ENCODE results near the gene ZNF672.

DNA sequence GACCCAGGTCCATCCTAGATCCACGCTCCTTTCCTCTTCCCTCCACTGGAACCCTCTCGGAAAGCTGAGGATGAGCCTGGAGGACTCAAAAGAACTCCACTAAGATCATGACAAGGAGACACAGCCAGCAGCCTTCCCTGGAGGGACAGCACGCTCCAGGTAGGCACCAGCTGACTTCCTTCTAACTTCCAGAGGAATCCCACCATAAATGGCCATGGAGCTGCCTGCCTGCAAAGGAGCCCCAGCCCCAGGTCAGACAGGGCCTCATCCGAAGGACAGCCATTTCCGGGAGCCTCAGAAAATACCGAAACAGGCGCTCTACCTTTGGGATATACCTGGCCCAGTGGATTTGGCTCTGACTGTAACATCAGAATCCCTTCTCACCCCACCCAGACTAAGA lies 16.4 kb upstream of the ZNF672 start:
- TF ChIP-seq GATA2 (IDR thresholded peaks at IDR 0.05; ENCODE audit: low read depth, low read length) = no peak
- no peak for TF ChIP-seq GATA3 (IDR thresholded peaks at IDR 0.05; ENCODE audit: low read depth, low read length)
